DOHH2 (cell line): ENCODE measurements around the gene DISC1.

Source experiments
- H3F3A ChIP-seq: fragments of 200-600 bp; sonication (generic), shearing (Covaris generic); 2 replicates; pipeline ENCODE4 v1.6.0; 2016; ENCODE audit warnings: antibody characterized with exemption, mild to moderate bottlenecking; ENCODE audit not compliant: control insufficient read depth, insufficient read depth
- H3K27ac ChIP-seq: fragments of 200-600 bp; sonication (generic); 2 replicates; pipeline ENCODE4 v1.5.1; 2014; ENCODE audit warnings: low read depth, mild to moderate bottlenecking, low read length, moderate library complexity
- H3K27me3 ChIP-seq: fragments of 200-600 bp; sonication (generic); 2 replicates; pipeline ENCODE4 v1.6.1; 2014; ENCODE audit warnings: mild to moderate bottlenecking, low read length, mixed read lengths; ENCODE audit not compliant: control insufficient read depth
- H3K36me3 ChIP-seq: fragments of 200-600 bp; sonication (generic); 2 replicates; pipeline ENCODE4 v1.6.1; 2014; ENCODE audit warnings: mild to moderate bottlenecking, low read length, moderate library complexity, mixed read lengths; ENCODE audit not compliant: control insufficient read depth
- H3K4me1 ChIP-seq: fragments of 200-600 bp; sonication (generic); 2 replicates; pipeline ENCODE4 v1.6.1; 2014; ENCODE audit warnings: mild to moderate bottlenecking, low read length, mixed read lengths; ENCODE audit not compliant: control insufficient read depth
- H3K4me2 ChIP-seq: fragments of 200-600 bp; sonication (generic); 2 replicates; pipeline ENCODE4 v1.6.0; 2014; ENCODE audit warnings: mild to moderate bottlenecking, low read length, moderate library complexity
- H3K4me3 ChIP-seq: fragments of 200-600 bp; sonication (generic); 2 replicates; pipeline ENCODE4 v1.5.1; 2014; ENCODE audit warnings: mild to moderate bottlenecking, low read length, mixed read lengths
- H3K79me2 ChIP-seq: fragments of 200-600 bp; sonication (generic); 2 replicates; pipeline ENCODE4 v1.6.1; 2014; ENCODE audit warnings: mild to moderate bottlenecking, low read length, mixed read lengths; ENCODE audit not compliant: control insufficient read depth
- H3K9me2 ChIP-seq: fragments of 200-600 bp; sonication (generic); replicated peaks from 2 replicates; pipeline ENCODE4 v1.6.1; 2014; ENCODE audit warnings: mild to moderate bottlenecking, low read length, mixed read lengths; ENCODE audit not compliant: control insufficient read depth
- H3K9me3 ChIP-seq: fragments of 200-600 bp; sonication (generic); 2 replicates; pipeline ENCODE4 v1.6.1; 2014; ENCODE audit warnings: antibody characterized with exemption, low read length, mixed read lengths; ENCODE audit not compliant: control insufficient read depth, insufficient read depth
- H4K20me1 ChIP-seq: fragments of 200-600 bp; sonication (generic); 2 replicates; pipeline ENCODE4 v1.6.0; 2014; ENCODE audit warnings: low read depth, mild to moderate bottlenecking, antibody characterized with exemption, low read length, moderate library complexity; ENCODE audit not compliant: control insufficient read depth, insufficient read depth
- CTCF ChIP-seq: fragments of 200-600 bp; sonication (generic); IDR thresholded peaks from one replicate; pipeline ENCODE4 v1.5.1; 2014; ENCODE audit warnings: antibody characterized with exemption, mild to moderate bottlenecking, low read depth, low read length; ENCODE audit not compliant: poor library complexity, severe bottlenecking
- EZH2phosphoT487 ChIP-seq: fragments of 200-600 bp; sonication (generic); IDR thresholded peaks from 2 replicates; pipeline ENCODE4 v1.6.1; 2017; ENCODE audit warnings: borderline replicate concordance, mild to moderate bottlenecking, antibody characterized with exemption, low read length, moderate library complexity, mixed read lengths

DISC1 gene

GRCh38 chr1:232036181-232036933, 409.8 kb downstream of the DISC1 start:
- H3K9me2 ChIP-seq: no peaks in the 10 kb centered on the region
- no peaks in the 10 kb centered on the region for H3F3A ChIP-seq
- no peak overlapping the region for H3K4me3 ChIP-seq
- no peaks in the 10 kb centered on the region for H3K79me2 ChIP-seq
- no peaks in the 10 kb centered on the region for H3K27me3 ChIP-seq
- no peaks in the 10 kb centered on the region for H3K36me3 ChIP-seq
- H3K4me2 ChIP-seq: no peak overlapping the region
- TF ChIP-seq CTCF (no peak), EZH2phosphoT487 (no peak)
- no peak overlapping the region for H3K27ac ChIP-seq
- H4K20me1 ChIP-seq: no peaks in the 10 kb centered on the region
- H3K4me1 ChIP-seq: no peaks in the 10 kb centered on the region
- no peaks in the 10 kb centered on the region for H3K9me3 ChIP-seq

GRCh38 chr1:232037774-232038388, 411.3 kb downstream of the DISC1 start:
- no peak for TF ChIP-seq CTCF
- TF ChIP-seq EZH2phosphoT487: no peak
- no peaks in the 10 kb centered on the region for H3K4me1 ChIP-seq
- no peaks in the 10 kb centered on the region for H4K20me1 ChIP-seq
- H3K4me3 ChIP-seq: no peak overlapping the region
- no peaks in the 10 kb centered on the region for H3K9me3 ChIP-seq
- no peak overlapping the region for H3K27ac ChIP-seq
- H3K36me3 ChIP-seq: no peaks in the 10 kb centered on the region
- no peaks in the 10 kb centered on the region for H3K27me3 ChIP-seq
- no peak overlapping the region for H3K4me2 ChIP-seq
- no peaks in the 10 kb centered on the region for H3F3A ChIP-seq
- no peaks in the 10 kb centered on the region for H3K79me2 ChIP-seq
- no peaks in the 10 kb centered on the region for H3K9me2 ChIP-seq

GRCh38 chr1:232038706-232039677, 412.4 kb downstream of the DISC1 start:
- Histone ChIP-seq H3K9me2 (no peaks in the 10 kb centered on the region), H3K27me3 (no peaks in the 10 kb centered on the region), H3K36me3 (no peaks in the 10 kb centered on the region), H3F3A (no peaks in the 10 kb centered on the region), H3K9me3 (no peaks in the 10 kb centered on the region), H3K4me2 (no peak overlapping the region), H3K27ac (no peak overlapping the region), H4K20me1 (no peaks in the 10 kb centered on the region), H3K79me2 (no peaks in the 10 kb centered on the region), H3K4me3 (no peak overlapping the region), H3K4me1 (no peaks in the 10 kb centered on the region)
- TF ChIP-seq CTCF: no peak
- TF ChIP-seq EZH2phosphoT487: no peak
